ENCODE data around the gene NFIB. TPM values are rescaled to one million over a fixed set of nuclear protein-coding genes. Genes with fewer than 3 reads are reported as not detected.
A peak's percentile ranks its signal among the peaks of the same experiment; 100 is the strongest.

The NFIB gene
- total and polyA plus RNA-seq, 4 donors = 10.8 to 278 (median 88.6) TPM

GRCh38 chr9:14189146-14189545 lies 124.8 kb downstream of the NFIB start:
- 40 to 44% methylated on average over 4 of the region's 4 CpGs for WGBS, 2 donors

GRCh38 chr9:14188538-14188937 lies 125.4 kb downstream of the NFIB start:
- Histone ChIP-seq H3K36me3 (ENCODE audit: control insufficient read depth in 1 of 2, insufficient read depth in 2 of 2, low read length in 1 of 2) (no peaks in the 10 kb centered on the region), H3K4me3 (ENCODE audit: low read length in 2 of 2) (peak overlapping the region in 1 of 2 donors; percentile 33), H3K4me1 (ENCODE audit: control insufficient read depth in 1 of 2, insufficient read depth in 2 of 2, low read length in 2 of 2) (no peaks in the 10 kb centered on the region), H3K27ac (ENCODE audit: low read depth in 1 of 2, low read length in 2 of 2) (no peak overlapping the region), H3K9me3 (ENCODE audit: control insufficient read depth, low read length) (no peaks in the 10 kb centered on the region), H3K27me3 (ENCODE audit: control insufficient read depth in 1 of 2, insufficient read depth in 2 of 2, low read length in 1 of 2) (no peaks in the 10 kb centered on the region)
- WGBS, 2 donors = 19 to 26% methylated on average over 3 of the region's 3 CpGs
- intact Hi-C loops (cut with DNase I) = no loop called here
- DNase-seq = no peak
- ATAC-seq (ENCODE audit: low FRiP score) = no peak

More at GRCh38 chr9:14189146-14189545, 124.8 kb downstream of the NFIB start:
- intact Hi-C loops (cut with DNase I) = no loop called here
- H3K27ac ChIP-seq (ENCODE audit: low read depth in 1 of 2, low read length in 2 of 2) = no peak overlapping the region
- H3K4me1 ChIP-seq (ENCODE audit: control insufficient read depth in 1 of 2, insufficient read depth in 2 of 2, low read length in 2 of 2) = no peaks in the 10 kb centered on the region
- DNase-seq (no peak), ATAC-seq (ENCODE audit: low FRiP score) (no peak)
- H3K9me3 ChIP-seq (ENCODE audit: control insufficient read depth, low read length) = no peaks in the 10 kb centered on the region
- H3K4me3 ChIP-seq (ENCODE audit: low read length in 2 of 2) = no peak overlapping the region
- H3K27me3 ChIP-seq (ENCODE audit: control insufficient read depth in 1 of 2, insufficient read depth in 2 of 2, low read length in 1 of 2) = no peaks in the 10 kb centered on the region
- H3K36me3 ChIP-seq (ENCODE audit: control insufficient read depth in 1 of 2, insufficient read depth in 2 of 2, low read length in 1 of 2) = no peaks in the 10 kb centered on the region

- H3K36me3 ChIP-seq (ENCODE audit: control insufficient read depth in 1 of 2, insufficient read depth in 2 of 2, low read length in 1 of 2) = no peaks in the 10 kb centered on the region
- H3K4me3 ChIP-seq (ENCODE audit: low read length in 2 of 2) = no peak overlapping the region
- intact Hi-C loops (cut with DNase I) = no loop called here
- DNase-seq (no peak), ATAC-seq (ENCODE audit: low FRiP score) (no peak)
- no peak overlapping the region for H3K27ac ChIP-seq (ENCODE audit: low read depth in 1 of 2, low read length in 2 of 2)
- H3K4me1 ChIP-seq (ENCODE audit: control insufficient read depth in 1 of 2, insufficient read depth in 2 of 2, low read length in 2 of 2) = no peaks in the 10 kb centered on the region
- 54 to 55% methylated on average over 2 of the region's 2 CpGs for WGBS, 2 donors
- no peaks in the 10 kb centered on the region for H3K9me3 ChIP-seq (ENCODE audit: control insufficient read depth, low read length)
- H3K27me3 ChIP-seq (ENCODE audit: control insufficient read depth in 1 of 2, insufficient read depth in 2 of 2, low read length in 1 of 2) = no peaks in the 10 kb centered on the region
Observed at GRCh38 chr9:14188011-14188410, 125.9 kb downstream of the NFIB start.

- ATAC-seq (ENCODE audit: low FRiP score) (no peak), DNase-seq (no peak)
- no peak overlapping the region for H3K4me3 ChIP-seq (ENCODE audit: low read length in 2 of 2)
- no peaks in the 10 kb centered on the region for H3K27me3 ChIP-seq (ENCODE audit: control insufficient read depth in 1 of 2, insufficient read depth in 2 of 2, low read length in 1 of 2)
- intact Hi-C loops (cut with DNase I) = no loop called here
- H3K9me3 ChIP-seq (ENCODE audit: control insufficient read depth, low read length) = no peaks in the 10 kb centered on the region
- 95 to 97% methylated on average over 1 of the region's 1 CpG for WGBS, 2 donors
- peaks cover 2 to 3% of the 10 kb centered on the region in 2 donors for H3K4me1 ChIP-seq (ENCODE audit: control insufficient read depth in 1 of 2, insufficient read depth in 2 of 2, low read length in 2 of 2)
- H3K36me3 ChIP-seq (ENCODE audit: control insufficient read depth in 1 of 2, insufficient read depth in 2 of 2, low read length in 1 of 2) = no peaks in the 10 kb centered on the region
- H3K27ac ChIP-seq (ENCODE audit: low read depth in 1 of 2, low read length in 2 of 2) = no peak overlapping the region
Observed at GRCh38 chr9:14186096-14186495, 127.8 kb downstream of the NFIB start.

GRCh38 chr9:14185016-14185415 lies 128.9 kb downstream of the NFIB start:
- H3K4me1 ChIP-seq (ENCODE audit: control insufficient read depth in 1 of 2, insufficient read depth in 2 of 2, low read length in 2 of 2) = peaks cover 2 to 3% of the 10 kb centered on the region in 2 donors
- 94 to 97% methylated on average over 2 of the region's 2 CpGs for WGBS, 2 donors
- H3K36me3 ChIP-seq (ENCODE audit: control insufficient read depth in 1 of 2, insufficient read depth in 2 of 2, low read length in 1 of 2) = no peaks in the 10 kb centered on the region
- no peaks in the 10 kb centered on the region for H3K9me3 ChIP-seq (ENCODE audit: control insufficient read depth, low read length)
- no peak for ATAC-seq (ENCODE audit: low FRiP score)
- no peaks in the 10 kb centered on the region for H3K27me3 ChIP-seq (ENCODE audit: control insufficient read depth in 1 of 2, insufficient read depth in 2 of 2, low read length in 1 of 2)
- no peak overlapping the region for H3K4me3 ChIP-seq (ENCODE audit: low read length in 2 of 2)
- no peak overlapping the region for H3K27ac ChIP-seq (ENCODE audit: low read depth in 1 of 2, low read length in 2 of 2)
- intact Hi-C loops (cut with DNase I) = no loop called here
- no peak for DNase-seq

GRCh38 chr9:14183001-14183400 lies 130.9 kb downstream of the NFIB start:
- Histone ChIP-seq H3K9me3 (ENCODE audit: control insufficient read depth, low read length) (no peaks in the 10 kb centered on the region), H3K27me3 (ENCODE audit: control insufficient read depth in 1 of 2, insufficient read depth in 2 of 2, low read length in 1 of 2) (no peaks in the 10 kb centered on the region), H3K27ac (ENCODE audit: low read depth in 1 of 2, low read length in 2 of 2) (no peak overlapping the region), H3K4me3 (ENCODE audit: low read length in 2 of 2) (no peak overlapping the region), H3K4me1 (ENCODE audit: control insufficient read depth in 1 of 2, insufficient read depth in 2 of 2, low read length in 2 of 2) (peaks cover 2 to 3% of the 10 kb centered on the region in 2 donors), H3K36me3 (ENCODE audit: control insufficient read depth in 1 of 2, insufficient read depth in 2 of 2, low read length in 1 of 2) (no peaks in the 10 kb centered on the region)
- ATAC-seq (ENCODE audit: low FRiP score) (no peak), DNase-seq (no peak)
- intact Hi-C loops (cut with DNase I) = no loop called here
- 96% methylated on average over 1 of the region's 1 CpG for WGBS, 2 donors

- Histone ChIP-seq H3K27me3 (ENCODE audit: control insufficient read depth in 1 of 2, insufficient read depth in 2 of 2, low read length in 1 of 2) (no peaks in the 10 kb centered on the region), H3K27ac (ENCODE audit: low read depth in 1 of 2, low read length in 2 of 2) (no peak overlapping the region), H3K4me1 (ENCODE audit: control insufficient read depth in 1 of 2, insufficient read depth in 2 of 2, low read length in 2 of 2) (peaks cover 3 to 4% of the 10 kb centered on the region in 2 donors), H3K36me3 (ENCODE audit: control insufficient read depth in 1 of 2, insufficient read depth in 2 of 2, low read length in 1 of 2) (no peaks in the 10 kb centered on the region), H3K9me3 (ENCODE audit: control insufficient read depth, low read length) (no peaks in the 10 kb centered on the region), H3K4me3 (ENCODE audit: low read length in 2 of 2) (peak overlapping the region; percentile 23 to 59)
- 43 to 50% methylated on average over 3 of the region's 3 CpGs for WGBS, 2 donors
- DNase-seq (no peak), ATAC-seq (ENCODE audit: low FRiP score) (no peak)
- intact Hi-C loops (cut with DNase I) = no loop called here
Observed at GRCh38 chr9:14180960-14181537, 132.9 kb downstream of the NFIB start.

- 39 to 43% methylated on average over 11 of the region's 11 CpGs for WGBS, 2 donors
- DNase-seq (peak; percentile 57 to 71), ATAC-seq (ENCODE audit: low FRiP score) (peak; percentile 44)
- Histone ChIP-seq H3K27me3 (ENCODE audit: control insufficient read depth in 1 of 2, insufficient read depth in 2 of 2, low read length in 1 of 2) (no peaks in the 10 kb centered on the region), H3K4me1 (ENCODE audit: control insufficient read depth in 1 of 2, insufficient read depth in 2 of 2, low read length in 2 of 2) (peaks cover 3 to 4% of the 10 kb centered on the region in 2 donors), H3K27ac (ENCODE audit: low read depth in 1 of 2, low read length in 2 of 2) (no peak overlapping the region), H3K4me3 (ENCODE audit: low read length in 2 of 2) (peak overlapping the region; percentile 23 to 33), H3K36me3 (ENCODE audit: control insufficient read depth in 1 of 2, insufficient read depth in 2 of 2, low read length in 1 of 2) (no peaks in the 10 kb centered on the region), H3K9me3 (ENCODE audit: control insufficient read depth, low read length) (no peaks in the 10 kb centered on the region)
- intact Hi-C loops (cut with DNase I) = no loop called here
Observed at GRCh38 chr9:14180093-14180959, 133.6 kb downstream of the NFIB start.

- H3K27ac ChIP-seq (ENCODE audit: low read depth in 1 of 2, low read length in 2 of 2) = no peak overlapping the region
- DNase-seq = no peak
Observed at GRCh38 chr9:14179449-14179848, 134.5 kb downstream of the NFIB start.

More at GRCh38 chr9:14179449-14179848, 134.5 kb downstream of the NFIB start:
- no peak for ATAC-seq (ENCODE audit: low FRiP score)
- intact Hi-C loops (cut with DNase I) = no loop called here
- Histone ChIP-seq H3K9me3 (ENCODE audit: control insufficient read depth, low read length) (no peaks in the 10 kb centered on the region), H3K36me3 (ENCODE audit: control insufficient read depth in 1 of 2, insufficient read depth in 2 of 2, low read length in 1 of 2) (no peaks in the 10 kb centered on the region), H3K4me3 (ENCODE audit: low read length in 2 of 2) (no peak overlapping the region), H3K4me1 (ENCODE audit: control insufficient read depth in 1 of 2, insufficient read depth in 2 of 2, low read length in 2 of 2) (peaks cover 3 to 4% of the 10 kb centered on the region in 2 donors), H3K27me3 (ENCODE audit: control insufficient read depth in 1 of 2, insufficient read depth in 2 of 2, low read length in 1 of 2) (no peaks in the 10 kb centered on the region)
- 69 to 72% methylated on average over 3 of the region's 3 CpGs for WGBS, 2 donors

All from aorta (tissue), 5 donors.